ENCODE results near the gene GRAMD4.

GRAMD4 gene

GRCh38 chr22:46657996-46658947 is 38.1 kb downstream of the GRAMD4 start:
- DNase-seq (ENCODE audit: extremely low read depth, low read depth), result no peak

GRCh38 chr22:46659059-46659790 is 39.0 kb downstream of the GRAMD4 start:
- DNase-seq (ENCODE audit: extremely low read depth, low read depth), result no peak

More at GRCh38 chr22:46657996-46658947, 38.1 kb downstream of the GRAMD4 start:
- no peak for TF ChIP-seq CTCF (IDR thresholded peaks at IDR 0.05; ENCODE audit: low read depth, low read length)

GRCh38 chr22:46659791-46660186 is 39.6 kb downstream of the GRAMD4 start:
- DNase-seq (ENCODE audit: extremely low read depth, low read depth), result no peak
- TF ChIP-seq CTCF (IDR thresholded peaks at IDR 0.05; ENCODE audit: low read depth, low read length), result no peak

More at GRCh38 chr22:46659059-46659790, 39.0 kb downstream of the GRAMD4 start:
- no peak for TF ChIP-seq CTCF (IDR thresholded peaks at IDR 0.05; ENCODE audit: low read depth, low read length)

GRCh38 chr22:46660604-46661201 is 40.5 kb downstream of the GRAMD4 start:
- DNase-seq (ENCODE audit: extremely low read depth, low read depth), result no peak
- no peak for TF ChIP-seq CTCF (IDR thresholded peaks at IDR 0.05; ENCODE audit: low read depth, low read length)

- TF ChIP-seq CTCF (IDR thresholded peaks at IDR 0.05; ENCODE audit: low read depth, low read length), result no peak
- DNase-seq (ENCODE audit: extremely low read depth, low read depth), result no peak
These were observed 41.1 kb downstream of the GRAMD4 start for GRCh38 chr22:46661221-46661851.

GRCh38 chr22:46662226-46662625 is 42.0 kb downstream of the GRAMD4 start:
- TF ChIP-seq CTCF (IDR thresholded peaks at IDR 0.05; ENCODE audit: low read depth, low read length), result no peak
- DNase-seq (ENCODE audit: extremely low read depth, low read depth), result no peak
